Keratinocyte (primary cell): ENCODE data around the gene CIRBP.
A peak's percentile ranks its signal among the peaks of the same experiment; 100 is the strongest.

Source experiments
- EZH2 ChIP-seq: IDR thresholded peaks from one replicate; pipeline ENCODE4 v1.6.1; 2012; ENCODE audit warnings: inconsistent platforms, mild to moderate bottlenecking, low read length, moderate library complexity
- TF ChIP-seq, protein P1 (sequence below), 3 experiments: IDR thresholded peaks in 1 of 3; conservative IDR thresholded peaks in 1 of 3; optimal IDR thresholded peaks in 1 of 3; 2 replicates in 2 of 3; 3 replicates in 1 of 3; pipeline versions ENCODE3 to v1.5.1; 2011; ENCODE audit warnings: low read length in 3 of 3, mild to moderate bottlenecking in 3 of 3, moderate library complexity in 2 of 3, control low read depth in 1 of 3, inconsistent platforms in 1 of 3; ENCODE audit not compliant: insufficient read depth in 2 of 3; ENCODE audit errors: extremely low read depth in 1 of 3

DNA sequence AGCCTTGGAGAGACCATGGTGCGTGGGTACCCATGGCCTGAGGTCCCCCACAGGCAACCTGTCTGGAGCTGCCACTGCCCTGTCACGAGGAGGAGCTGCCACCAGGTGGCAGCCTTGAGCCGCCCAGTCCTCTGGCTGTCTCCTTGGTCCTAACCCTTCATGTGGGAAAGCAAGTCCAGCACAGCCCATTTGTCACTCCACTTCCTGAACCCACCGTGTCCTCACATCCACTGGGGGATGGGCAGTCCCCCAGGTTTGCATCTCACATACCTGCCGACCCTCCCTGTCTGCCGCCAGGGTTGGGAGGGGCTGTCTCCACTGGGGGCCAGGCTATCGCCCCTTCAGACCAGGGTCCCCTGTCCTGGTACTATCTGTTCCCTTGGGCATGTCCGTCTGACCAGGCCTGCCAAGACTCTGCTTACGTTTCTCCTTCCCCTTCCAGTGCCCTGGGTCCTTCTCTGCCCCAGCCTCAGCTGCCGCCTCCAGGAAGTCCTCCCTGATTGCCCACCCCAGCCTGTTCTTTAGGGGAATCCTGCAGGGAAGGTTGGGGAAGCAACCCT is 10.7 kb downstream of the CIRBP start:
- TF ChIP-seq, protein P1, sequence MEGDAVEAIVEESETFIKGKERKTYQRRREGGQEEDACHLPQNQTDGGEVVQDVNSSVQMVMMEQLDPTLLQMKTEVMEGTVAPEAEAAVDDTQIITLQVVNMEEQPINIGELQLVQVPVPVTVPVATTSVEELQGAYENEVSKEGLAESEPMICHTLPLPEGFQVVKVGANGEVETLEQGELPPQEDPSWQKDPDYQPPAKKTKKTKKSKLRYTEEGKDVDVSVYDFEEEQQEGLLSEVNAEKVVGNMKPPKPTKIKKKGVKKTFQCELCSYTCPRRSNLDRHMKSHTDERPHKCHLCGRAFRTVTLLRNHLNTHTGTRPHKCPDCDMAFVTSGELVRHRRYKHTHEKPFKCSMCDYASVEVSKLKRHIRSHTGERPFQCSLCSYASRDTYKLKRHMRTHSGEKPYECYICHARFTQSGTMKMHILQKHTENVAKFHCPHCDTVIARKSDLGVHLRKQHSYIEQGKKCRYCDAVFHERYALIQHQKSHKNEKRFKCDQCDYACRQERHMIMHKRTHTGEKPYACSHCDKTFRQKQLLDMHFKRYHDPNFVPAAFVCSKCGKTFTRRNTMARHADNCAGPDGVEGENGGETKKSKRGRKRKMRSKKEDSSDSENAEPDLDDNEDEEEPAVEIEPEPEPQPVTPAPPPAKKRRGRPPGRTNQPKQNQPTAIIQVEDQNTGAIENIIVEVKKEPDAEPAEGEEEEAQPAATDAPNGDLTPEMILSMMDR (optimal IDR thresholded peaks at IDR 0.05 in 1 of 3, IDR thresholded peaks at IDR 0.05 in 1 of 3, conservative IDR thresholded peaks at IDR 0.05 in 1 of 3; ENCODE audit: extremely low read depth in 1 of 3, insufficient read depth in 2 of 3, low read length in 3 of 3) = peak; percentile 91 to 99 (median 98)
- no peak for TF ChIP-seq EZH2
